SHP77 treated with DMSO at 0.1 percent for 48 hours (cell line): ENCODE results near the gene SMTN.

Experiments
- DNase-seq: peaks from one replicate; lab custom pipeline; 2025; lab: John Stamatoyannopoulos, UW

Gene SMTN

DNA sequence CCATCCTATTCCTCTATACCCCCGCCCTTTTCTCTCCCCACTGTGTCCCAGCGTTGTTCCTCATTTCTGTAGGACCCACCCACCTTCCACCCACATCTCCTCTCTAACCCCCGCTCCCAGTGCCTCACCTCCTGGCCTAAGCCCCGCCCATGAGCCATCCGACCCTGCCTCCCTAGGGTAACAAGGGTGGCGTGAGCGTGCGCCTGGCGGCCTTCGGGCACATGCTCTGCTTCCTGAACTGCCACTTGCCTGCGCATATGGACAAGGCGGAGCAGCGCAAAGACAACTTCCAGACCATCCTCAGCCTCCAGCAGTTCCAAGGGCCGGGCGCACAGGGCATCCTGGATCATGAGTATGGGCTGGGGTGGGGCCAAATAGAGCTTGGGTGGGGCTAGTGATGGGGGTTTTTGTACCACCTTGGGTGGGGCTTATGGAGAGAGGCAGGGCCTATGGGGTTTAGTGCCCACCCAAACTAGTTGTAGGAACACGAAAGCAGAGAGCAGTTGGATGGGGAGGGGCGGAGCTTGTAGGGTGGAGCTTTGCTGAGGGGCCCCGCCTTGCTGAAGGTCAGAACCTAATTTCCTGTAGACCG lies 46.2 kb downstream of the SMTN start:
- DNase-seq: no peak

GRCh38 chr22:31128156-31128555 lies 47.0 kb downstream of the SMTN start:
- no peak for DNase-seq

DNA sequence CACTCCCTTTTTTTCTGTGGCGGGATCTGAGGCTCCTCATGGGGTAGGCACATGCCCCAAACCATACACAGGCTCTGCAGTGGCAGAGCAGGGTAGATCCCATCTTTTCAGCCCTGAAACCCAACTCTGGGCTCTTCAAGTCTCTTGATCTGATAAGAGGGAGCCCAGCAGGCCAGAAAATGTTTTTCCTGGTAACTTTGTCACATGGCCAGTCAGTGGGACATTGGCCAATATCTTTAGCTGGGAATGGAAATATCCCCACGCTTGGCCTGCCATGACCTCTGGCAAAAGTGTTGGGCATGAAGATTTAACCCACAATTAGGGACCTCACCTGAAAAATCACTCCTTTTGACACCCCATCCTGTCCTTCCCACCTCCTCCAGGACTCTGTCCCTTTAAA lies 49.8 kb downstream of the SMTN start:
- DNase-seq: no peak

DNA sequence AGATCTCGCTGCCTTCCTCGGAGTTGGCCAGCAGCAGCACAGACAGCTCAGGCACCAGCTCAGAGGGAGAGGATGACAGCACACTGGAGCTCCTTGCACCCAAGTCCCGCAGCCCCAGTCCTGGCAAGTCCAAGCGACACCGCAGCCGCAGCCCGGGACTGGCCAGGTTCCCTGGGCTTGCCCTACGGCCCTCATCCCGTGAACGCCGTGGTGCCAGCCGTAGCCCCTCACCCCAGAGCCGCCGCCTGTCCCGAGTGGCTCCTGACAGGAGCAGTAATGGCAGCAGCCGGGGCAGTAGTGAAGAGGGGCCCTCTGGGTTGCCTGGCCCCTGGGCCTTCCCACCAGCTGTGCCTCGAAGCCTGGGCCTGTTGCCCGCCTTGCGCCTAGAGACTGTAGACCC lies 52.8 kb downstream of the SMTN start:
- no peak for DNase-seq

- DNase-seq: no peak
Measured at GRCh38 chr22:31134688-31135087, 53.6 kb downstream of the SMTN start.

DNA sequence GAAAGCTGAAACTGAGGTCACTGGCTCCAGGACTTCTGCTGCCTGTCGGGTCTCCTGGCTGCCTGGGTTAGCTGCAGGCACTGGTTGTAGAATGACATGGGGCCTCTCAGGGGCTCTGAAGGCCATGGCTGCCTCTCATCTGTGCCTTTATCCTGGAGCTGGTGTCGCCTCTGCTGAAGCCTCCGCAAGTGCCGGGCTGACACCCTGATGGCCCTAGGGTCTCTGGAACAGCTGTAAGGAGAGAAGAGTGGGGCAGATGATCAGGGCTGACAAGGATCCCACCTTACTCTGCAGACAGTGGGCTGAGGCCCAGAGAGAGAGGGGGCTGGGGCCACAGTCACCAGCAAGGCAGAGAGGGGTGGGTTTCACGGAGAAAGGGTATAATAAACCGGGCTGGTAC lies 54.6 kb downstream of the SMTN start:
- no peak for DNase-seq

DNA sequence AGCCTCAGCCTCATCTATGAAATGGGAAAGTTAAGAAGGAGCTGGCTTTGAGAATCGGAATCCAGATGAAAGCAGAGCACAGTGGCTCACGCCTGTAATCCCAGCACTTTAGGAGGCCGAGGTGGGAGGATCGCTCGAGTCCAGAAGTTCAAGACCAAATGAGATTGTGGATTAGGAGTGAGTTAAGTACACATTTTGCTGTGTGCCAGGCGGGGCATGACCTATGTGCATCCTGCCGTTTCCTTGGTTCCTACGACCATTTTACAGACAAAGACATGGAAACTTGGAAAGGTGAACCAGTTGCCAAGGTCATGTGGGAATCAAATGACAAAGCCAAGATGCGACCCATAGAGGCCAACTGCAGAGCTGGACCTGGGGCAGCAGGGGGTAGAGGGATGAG lies 55.0 kb downstream of the SMTN start:
- no peak for DNase-seq

- DNase-seq: no peak
Measured at GRCh38 chr22:31136711-31137110, 55.6 kb downstream of the SMTN start.

GRCh38 chr22:31137721-31138120 lies 56.6 kb downstream of the SMTN start:
- DNase-seq: no peak

DNA sequence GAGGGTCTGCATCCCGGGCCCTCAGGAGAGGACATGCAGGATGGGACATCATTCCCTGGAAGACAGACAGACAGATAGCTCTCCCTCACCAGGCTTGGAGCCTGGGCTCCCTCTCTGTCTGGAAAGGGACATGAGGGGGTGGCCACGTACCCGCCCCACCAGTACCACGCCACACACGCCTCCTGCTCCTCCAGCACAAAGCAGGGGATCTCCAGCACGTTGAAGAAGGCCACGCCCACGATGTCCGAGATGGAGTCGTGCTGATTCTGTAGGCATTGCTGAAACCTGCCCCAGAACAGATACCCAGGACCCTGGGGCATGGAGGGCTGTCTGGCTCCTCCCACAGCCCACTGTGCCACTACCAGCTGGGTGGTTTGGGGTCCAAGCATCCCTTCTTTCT lies 57.0 kb downstream of the SMTN start:
- no peak for DNase-seq

- DNase-seq: no peak
Measured at GRCh38 chr22:31139066-31139465, 57.9 kb downstream of the SMTN start.

DNA sequence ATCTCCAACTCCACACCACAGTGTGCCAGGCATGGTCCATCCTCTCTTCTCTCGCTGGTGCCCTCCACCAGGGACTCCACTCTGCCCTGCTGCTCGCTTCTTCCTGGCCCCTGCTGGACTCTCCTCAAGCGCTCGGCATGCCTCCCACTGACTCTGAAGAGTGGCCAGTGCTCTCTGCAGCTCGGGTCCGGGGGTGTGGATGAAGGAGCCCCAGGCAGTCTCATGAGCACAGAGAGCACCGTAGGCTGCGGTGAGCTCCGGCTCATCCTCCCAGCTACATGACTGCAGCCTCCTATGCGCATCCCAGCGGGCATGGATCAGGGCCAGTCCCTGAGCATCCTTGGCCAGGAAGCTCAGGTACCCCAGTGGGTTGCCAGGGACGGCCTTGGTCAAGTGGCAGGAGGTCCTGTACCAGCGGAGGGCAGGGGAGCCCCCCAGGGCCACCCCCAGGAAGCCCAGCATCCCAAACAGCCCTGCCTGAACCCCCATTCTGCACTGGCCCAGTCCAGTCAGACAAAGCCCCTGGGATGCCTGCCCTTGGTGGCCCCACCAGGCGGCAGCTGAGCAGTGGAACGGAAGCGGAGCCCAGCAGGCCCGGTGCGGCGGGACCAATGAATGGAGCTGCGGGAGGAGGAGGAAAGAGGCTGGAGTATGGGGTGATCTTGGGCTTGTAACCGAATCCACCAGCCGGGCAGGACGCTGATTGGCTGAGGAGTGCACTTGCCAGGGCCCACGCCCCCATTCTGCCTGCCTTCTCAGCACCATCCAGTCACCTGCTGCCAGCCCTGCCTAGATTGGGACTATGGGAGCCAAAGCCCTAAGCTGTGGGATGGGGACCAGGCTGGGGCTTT lies 59.0 kb downstream of the SMTN start, which contains the start of gene PLA2G3:
Gene PLA2G3, minus strand, starts transcription at position 643 of the 851 bp plus-strand sequence. Its CDS starts 154 bp downstream, at position 489.
- DNase-seq: peak; percentile 62

GRCh38 chr22:31140746-31141145 lies 59.6 kb downstream of the SMTN start:
- DNase-seq: no peak

- no peak for DNase-seq
Measured at GRCh38 chr22:31141551-31141950, 60.4 kb downstream of the SMTN start.

DNA sequence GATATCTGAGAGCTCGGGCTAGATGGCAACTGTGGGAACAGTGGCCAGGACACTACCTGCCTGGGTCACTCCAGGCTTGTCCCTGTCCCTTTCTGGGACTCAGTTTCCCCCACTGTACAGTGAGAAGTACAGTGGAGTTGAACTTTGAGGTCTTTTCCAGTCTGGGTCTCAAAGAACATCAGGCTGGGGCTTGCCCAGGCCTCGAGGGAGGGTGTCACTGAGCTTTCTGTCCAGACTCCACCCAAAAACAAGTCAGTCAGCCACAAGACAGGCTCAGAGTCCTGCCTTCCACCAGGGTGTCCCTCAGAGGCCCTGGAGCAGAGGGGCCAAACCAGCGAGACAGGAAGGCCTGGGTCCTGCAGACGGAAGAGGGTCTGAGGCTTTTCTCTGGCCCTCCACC lies 61.2 kb downstream of the SMTN start:
- no peak for DNase-seq

DNA sequence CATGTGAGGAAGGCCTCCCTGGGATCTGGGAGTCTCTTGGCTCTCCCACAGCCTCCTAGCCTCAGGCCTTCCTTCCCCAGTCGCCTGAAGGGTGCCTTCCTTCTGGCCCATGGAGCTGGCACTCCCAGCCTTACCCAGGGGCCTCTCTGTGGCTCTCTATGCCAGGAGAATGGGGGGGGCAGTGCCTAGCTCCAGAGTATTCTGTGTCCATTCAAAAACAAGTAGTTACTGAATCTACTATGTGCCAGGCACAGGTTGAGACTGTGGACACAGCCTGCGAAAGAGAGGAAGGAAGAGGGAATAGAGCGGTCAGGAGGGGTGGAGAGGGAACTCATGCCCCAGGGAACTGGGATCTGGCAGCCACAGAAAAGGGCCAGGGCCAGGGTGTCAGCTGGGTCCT lies 61.9 kb downstream of the SMTN start:
- DNase-seq: no peak

- DNase-seq: no peak
Measured at GRCh38 chr22:31143537-31143936, 62.4 kb downstream of the SMTN start.

DNA sequence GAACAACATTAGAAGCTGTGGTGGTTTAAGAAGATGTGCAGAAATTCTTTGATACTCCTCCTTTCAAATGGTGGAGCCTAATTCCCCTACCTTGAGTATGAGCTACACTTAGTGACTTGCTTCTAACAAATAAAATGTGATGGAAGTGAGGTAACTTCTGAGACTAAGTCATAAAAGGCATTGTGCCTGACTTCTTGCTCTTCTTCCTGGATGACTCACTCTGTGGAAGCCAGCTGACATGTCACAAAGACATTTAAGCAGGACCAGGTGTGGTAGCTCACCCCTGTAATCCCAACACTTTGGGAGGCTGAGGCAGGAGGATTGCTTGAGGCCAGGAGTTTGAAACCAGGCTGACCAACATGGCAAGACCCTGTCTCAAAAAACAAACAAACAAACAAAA lies 63.1 kb downstream of the SMTN start:
- no peak for DNase-seq

DNA sequence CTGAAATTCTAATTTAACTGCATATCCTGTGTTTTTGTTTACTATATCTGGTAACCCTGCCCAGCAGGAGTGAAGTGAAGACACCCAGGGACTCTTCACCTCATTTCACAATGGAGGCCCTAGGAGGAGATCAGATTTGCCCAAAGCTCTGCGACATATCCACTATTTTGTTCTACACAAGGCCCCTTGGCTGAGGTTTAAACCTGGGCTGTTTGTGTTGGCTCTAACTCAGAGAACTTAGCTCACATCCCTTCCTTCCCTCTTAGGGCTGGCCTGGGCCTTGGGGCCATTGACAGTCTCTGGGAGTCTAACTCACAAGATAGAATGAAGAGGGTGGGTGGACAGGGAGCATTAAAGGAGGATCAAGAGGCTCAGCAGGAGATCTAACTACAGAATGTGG lies 67.4 kb downstream of the SMTN start:
- no peak for DNase-seq

GRCh38 chr22:31148953-31149627 lies 68.0 kb downstream of the SMTN start:
- peak; percentile 49 for DNase-seq

DNA sequence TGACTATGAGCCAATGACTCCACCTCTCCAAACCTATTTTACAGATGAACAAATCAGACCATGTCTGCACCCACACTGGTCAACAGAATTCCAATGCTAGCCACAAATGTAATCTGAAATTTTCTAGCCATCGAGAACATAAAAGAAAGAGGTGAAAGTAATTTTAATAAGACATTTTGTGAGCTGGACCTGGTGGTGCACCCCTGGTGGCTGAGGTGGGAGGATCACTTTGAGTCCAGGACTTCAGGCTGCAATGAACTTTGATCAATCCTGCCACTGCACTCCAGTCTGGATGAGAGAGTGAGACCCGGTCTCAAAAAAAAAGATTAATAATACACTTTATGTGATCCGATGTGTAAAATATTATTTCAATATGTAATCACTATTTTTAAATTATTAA lies 69.5 kb downstream of the SMTN start:
- DNase-seq: no peak

DNA sequence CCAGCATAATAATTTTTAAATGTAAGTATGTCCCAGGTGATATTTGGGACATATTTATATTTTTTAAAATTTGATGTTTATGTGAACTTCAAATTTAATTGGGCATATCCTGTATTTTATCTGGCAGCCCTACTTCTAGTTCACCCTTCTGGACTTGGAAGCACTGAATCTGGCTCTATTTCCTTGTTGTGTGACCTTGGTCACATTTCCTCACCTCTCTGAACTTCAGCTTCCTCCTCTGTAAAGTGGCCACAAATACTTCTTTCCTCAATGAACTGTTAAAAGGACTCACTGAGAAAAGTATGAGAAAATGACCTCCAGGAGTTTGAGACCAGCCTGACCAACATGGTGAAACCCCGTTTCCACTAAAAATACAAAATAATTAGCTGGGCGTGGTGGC lies 70.8 kb downstream of the SMTN start:
- no peak for DNase-seq

GRCh38 chr22:31153357-31153756 lies 72.2 kb downstream of the SMTN start:
- DNase-seq: no peak
